ENCODE results near the gene RPL3. TPM values are rescaled to one million over a fixed set of nuclear protein-coding genes. Genes with fewer than 3 reads are reported as not detected.
"Not testable (repeated sequence)": the region's sequence is repeated elsewhere in the genome, so short reads cannot be mapped to it uniquely, and the experiment has no call there.

The RPL3 gene
- total RNA-seq, 1 donor from 2014 or later = 2,149 TPM

DNA sequence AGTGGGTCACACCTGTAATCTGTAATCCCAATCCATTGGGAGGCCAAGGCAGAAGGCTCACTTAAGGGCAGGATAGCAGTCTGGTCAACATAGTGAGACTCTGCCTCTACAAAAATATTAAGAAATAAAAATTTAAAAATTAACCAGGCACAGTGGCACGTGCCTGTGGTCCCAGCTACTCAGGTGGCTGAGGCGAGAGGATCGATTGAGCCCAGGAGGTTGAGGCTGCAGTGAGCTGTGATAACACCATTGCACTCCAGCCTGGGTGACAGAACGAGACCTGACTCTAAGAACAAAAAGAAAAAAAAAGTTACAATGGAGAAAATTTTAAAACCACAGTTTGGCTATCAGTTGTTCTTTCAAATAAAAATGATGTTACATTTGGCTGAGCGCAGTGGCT, 17.0 kb upstream of the RPL3 start:
- H3K27ac Mint-ChIP-seq (ENCODE audit: unreplicated experiment) = no peak overlapping the region
- no peak for DNase-seq (ENCODE audit: low spot score)

GRCh38 chr22:39332441-39333064, 13.1 kb upstream of the RPL3 start:
- no peak overlapping the region for H3K4me3 Mint-ChIP-seq (ENCODE audit: unreplicated experiment)
- H3K27me3 Mint-ChIP-seq (ENCODE audit: unreplicated experiment) = no peaks in the 10 kb centered on the region
- H3K36me3 Mint-ChIP-seq (ENCODE audit: low read depth, unreplicated experiment) = no peaks in the 10 kb centered on the region
- no peak overlapping the region for H3K27ac Mint-ChIP-seq (ENCODE audit: unreplicated experiment)
- H3K9me3 Mint-ChIP-seq (ENCODE audit: unreplicated experiment) = no peaks in the 10 kb centered on the region
- TF ChIP-seq, protein P1, sequence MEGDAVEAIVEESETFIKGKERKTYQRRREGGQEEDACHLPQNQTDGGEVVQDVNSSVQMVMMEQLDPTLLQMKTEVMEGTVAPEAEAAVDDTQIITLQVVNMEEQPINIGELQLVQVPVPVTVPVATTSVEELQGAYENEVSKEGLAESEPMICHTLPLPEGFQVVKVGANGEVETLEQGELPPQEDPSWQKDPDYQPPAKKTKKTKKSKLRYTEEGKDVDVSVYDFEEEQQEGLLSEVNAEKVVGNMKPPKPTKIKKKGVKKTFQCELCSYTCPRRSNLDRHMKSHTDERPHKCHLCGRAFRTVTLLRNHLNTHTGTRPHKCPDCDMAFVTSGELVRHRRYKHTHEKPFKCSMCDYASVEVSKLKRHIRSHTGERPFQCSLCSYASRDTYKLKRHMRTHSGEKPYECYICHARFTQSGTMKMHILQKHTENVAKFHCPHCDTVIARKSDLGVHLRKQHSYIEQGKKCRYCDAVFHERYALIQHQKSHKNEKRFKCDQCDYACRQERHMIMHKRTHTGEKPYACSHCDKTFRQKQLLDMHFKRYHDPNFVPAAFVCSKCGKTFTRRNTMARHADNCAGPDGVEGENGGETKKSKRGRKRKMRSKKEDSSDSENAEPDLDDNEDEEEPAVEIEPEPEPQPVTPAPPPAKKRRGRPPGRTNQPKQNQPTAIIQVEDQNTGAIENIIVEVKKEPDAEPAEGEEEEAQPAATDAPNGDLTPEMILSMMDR (IDR thresholded peaks at IDR 0.05; ENCODE audit: unreplicated experiment) = no peak
- no peaks in the 10 kb centered on the region for H3K4me1 Mint-ChIP-seq (ENCODE audit: unreplicated experiment)
- no peak for DNase-seq (ENCODE audit: low spot score)

More for the DNA sequence above, 17.0 kb upstream of the RPL3 start:
- Mint-ChIP-seq H3K4me1 (ENCODE audit: unreplicated experiment) (no peaks in the 10 kb centered on the region), H3K4me3 (ENCODE audit: unreplicated experiment) (no peak overlapping the region), H3K27me3 (ENCODE audit: unreplicated experiment) (peaks cover 1% of the 10 kb centered on the region), H3K9me3 (ENCODE audit: unreplicated experiment) (no peaks in the 10 kb centered on the region), H3K36me3 (ENCODE audit: low read depth, unreplicated experiment) (no peaks in the 10 kb centered on the region)
- TF ChIP-seq, protein P1 (IDR thresholded peaks at IDR 0.05; ENCODE audit: unreplicated experiment) = no peak

- not testable (repeated sequence) for H3K9me3 Mint-ChIP-seq (ENCODE audit: unreplicated experiment); H3K4me1 Mint-ChIP-seq (ENCODE audit: unreplicated experiment); H3K4me3 Mint-ChIP-seq (ENCODE audit: unreplicated experiment); H3K27me3 Mint-ChIP-seq (ENCODE audit: unreplicated experiment); H3K27ac Mint-ChIP-seq (ENCODE audit: unreplicated experiment); H3K36me3 Mint-ChIP-seq (ENCODE audit: low read depth, unreplicated experiment); DNase-seq (ENCODE audit: low spot score)
These were observed 11.1 kb upstream of the RPL3 start for GRCh38 chr22:39330553-39330952.

DNA sequence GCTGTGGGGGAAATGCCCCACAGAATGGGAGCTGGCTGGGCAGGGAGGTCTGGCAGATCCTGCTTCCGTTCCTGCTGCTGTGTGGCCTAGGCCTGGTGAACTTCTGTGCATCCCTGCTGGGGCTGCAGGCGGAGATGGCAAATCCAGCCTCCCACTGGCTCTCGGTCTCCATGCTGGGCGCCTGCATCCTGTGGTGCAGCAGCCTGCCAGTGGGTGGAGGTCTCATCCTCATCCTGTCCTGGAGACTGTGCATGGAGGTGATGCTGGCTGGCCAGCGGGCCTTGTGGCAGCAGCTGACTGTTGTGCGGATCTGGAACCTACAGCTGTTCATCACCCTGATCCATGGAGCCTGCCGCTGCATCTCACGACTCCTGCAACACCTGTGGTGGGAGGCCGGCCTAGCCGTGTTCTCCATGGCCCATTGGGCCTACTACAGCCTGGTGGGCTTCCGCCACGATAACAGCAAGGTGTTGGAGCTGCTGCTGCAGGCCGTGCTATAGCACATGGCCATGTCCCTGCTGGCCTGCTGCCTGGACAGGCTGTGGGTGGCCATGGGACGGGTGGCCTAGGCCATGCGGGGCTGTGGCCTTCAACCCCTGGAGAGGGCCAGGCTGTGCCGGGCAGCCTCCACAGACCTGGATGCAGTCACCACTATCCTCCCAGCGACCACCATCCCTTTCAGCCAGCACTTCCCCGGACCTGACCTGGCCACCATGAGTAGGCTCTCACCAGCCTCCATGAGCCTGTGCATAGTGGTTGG, 8.8 kb upstream of the RPL3 start:
- no peaks in the 10 kb centered on the region for H3K36me3 Mint-ChIP-seq (ENCODE audit: low read depth, unreplicated experiment)
- TF ChIP-seq, protein P1 (IDR thresholded peaks at IDR 0.05; ENCODE audit: unreplicated experiment) = no peak
- no peak overlapping the region for H3K4me3 Mint-ChIP-seq (ENCODE audit: unreplicated experiment)
- no peaks in the 10 kb centered on the region for H3K4me1 Mint-ChIP-seq (ENCODE audit: unreplicated experiment)
- H3K9me3 Mint-ChIP-seq (ENCODE audit: unreplicated experiment) = no peaks in the 10 kb centered on the region
- no peak for DNase-seq (ENCODE audit: low spot score)
- no peaks in the 10 kb centered on the region for H3K27me3 Mint-ChIP-seq (ENCODE audit: unreplicated experiment)
- no peak overlapping the region for H3K27ac Mint-ChIP-seq (ENCODE audit: unreplicated experiment)

DNA sequence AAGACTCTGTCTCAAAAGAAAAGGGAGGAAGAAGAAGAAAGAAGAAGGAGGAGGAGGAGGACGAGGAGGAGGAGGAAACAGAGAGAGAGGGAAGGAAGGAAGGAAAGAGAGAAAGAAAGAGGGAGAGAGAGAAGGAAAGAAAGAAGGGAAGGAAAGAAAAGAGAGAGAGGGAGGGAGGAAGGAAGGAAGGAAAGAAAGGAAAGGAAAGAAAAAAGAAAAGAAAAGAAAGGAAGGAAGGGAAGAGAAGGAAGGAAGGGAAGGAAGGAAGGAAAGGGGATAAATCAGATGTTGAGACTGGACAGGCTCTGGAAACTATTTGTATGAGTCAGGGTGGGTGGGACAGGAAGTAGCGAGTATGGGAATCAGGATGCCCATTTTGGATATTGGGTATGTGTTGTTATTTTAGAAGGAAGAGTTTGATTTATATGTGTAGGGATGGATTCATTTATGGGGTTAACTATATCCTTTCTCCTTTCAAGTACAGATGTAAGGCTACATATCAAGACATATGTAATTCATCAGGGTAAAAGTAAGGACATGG, 6.0 kb upstream of the RPL3 start:
- H3K27ac Mint-ChIP-seq (ENCODE audit: unreplicated experiment) = peak overlapping the region; percentile 63
- no peaks in the 10 kb centered on the region for H3K9me3 Mint-ChIP-seq (ENCODE audit: unreplicated experiment)
- TF ChIP-seq, protein P1 (IDR thresholded peaks at IDR 0.05; ENCODE audit: unreplicated experiment) = no peak
- H3K4me3 Mint-ChIP-seq (ENCODE audit: unreplicated experiment) = no peak overlapping the region
- no peak for DNase-seq (ENCODE audit: low spot score)
- H3K36me3 Mint-ChIP-seq (ENCODE audit: low read depth, unreplicated experiment) = no peaks in the 10 kb centered on the region
- H3K4me1 Mint-ChIP-seq (ENCODE audit: unreplicated experiment) = no peaks in the 10 kb centered on the region
- H3K27me3 Mint-ChIP-seq (ENCODE audit: unreplicated experiment) = no peaks in the 10 kb centered on the region

- not testable (repeated sequence) for H3K9me3 Mint-ChIP-seq (ENCODE audit: unreplicated experiment); H3K27me3 Mint-ChIP-seq (ENCODE audit: unreplicated experiment); DNase-seq (ENCODE audit: low spot score)
- Mint-ChIP-seq H3K36me3 (ENCODE audit: low read depth, unreplicated experiment) (peaks cover 11% of the 10 kb centered on the region), H3K4me1 (ENCODE audit: unreplicated experiment) (peaks cover 33% of the 10 kb centered on the region), H3K27ac (ENCODE audit: unreplicated experiment) (peak overlapping the region; percentile 97), H3K4me3 (ENCODE audit: unreplicated experiment) (peak overlapping the region; percentile 68)
These were observed 1.2 kb upstream of the RPL3 start for GRCh38 chr22:39320616-39321029.

Data from endothelial cell (in vitro differentiated cells).